Kasumi-1 (cell line): ENCODE measurements around the gene CCL5.
"Not testable (repeated sequence)": the region's sequence is repeated elsewhere in the genome, so short reads cannot be mapped to it uniquely, and the experiment has no call there.

Source experiments
- DNase-seq, 2 experiments: peaks; one replicate each; lab custom pipeline; 2025; lab: John Stamatoyannopoulos, UW

Gene CCL5

DNA sequence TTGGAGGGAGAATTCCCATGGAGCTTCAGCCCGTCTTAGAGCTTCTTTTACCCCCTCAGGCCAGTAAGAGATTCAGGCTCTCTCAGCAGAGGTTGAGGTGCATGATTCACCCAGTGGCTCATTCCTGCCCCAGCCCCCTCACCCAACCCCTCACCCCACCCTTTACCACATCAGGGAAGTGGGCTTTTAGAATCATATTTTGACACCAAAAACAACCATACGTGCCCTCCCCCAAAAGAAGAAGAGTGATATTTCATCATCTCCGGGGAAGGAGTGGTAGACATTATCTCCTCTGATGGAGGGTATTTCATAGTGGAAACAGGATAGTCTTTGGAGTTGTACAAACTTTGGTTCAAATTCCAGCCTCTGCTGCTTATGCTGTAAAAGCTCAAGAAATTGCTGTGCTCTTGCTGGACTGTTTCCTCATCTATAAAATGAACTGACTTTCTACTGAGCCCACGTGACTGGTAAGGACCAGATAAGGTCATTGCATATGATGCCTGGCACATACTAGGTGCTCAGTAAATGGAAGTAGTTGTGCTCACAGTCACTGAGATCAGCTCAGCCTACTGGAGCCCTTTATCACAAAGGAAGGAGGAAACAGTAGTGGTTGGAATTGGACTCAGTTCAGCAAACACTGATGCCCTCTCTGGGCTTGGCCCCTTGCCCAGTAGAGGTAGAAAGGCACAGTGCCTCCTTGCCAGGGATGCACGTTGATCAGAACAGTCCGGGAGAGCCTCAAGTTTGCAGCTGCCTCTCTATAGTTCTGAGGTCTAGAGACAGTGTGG, 18.3 kb upstream of the CCL5 start:
- peak; percentile 17 to 30 for DNase-seq

DNA sequence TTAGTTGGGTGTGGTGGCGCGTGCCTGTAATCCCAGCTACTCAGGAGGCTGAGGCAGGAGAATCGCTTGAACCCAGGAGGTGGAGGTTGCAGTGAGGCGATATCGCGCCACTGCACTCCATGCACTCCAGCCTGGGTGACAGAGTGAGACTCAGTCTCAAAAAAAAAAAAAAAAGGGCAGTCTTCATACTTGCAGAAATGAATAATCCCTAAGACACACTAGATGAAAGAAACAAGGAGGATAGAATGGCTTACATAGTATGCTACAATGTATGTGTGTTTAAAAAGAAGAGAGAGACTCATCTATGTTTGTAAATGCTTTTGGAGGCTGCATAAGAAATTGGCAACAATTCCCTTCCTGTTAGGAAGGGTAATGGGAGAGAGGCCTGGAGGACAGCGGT, 17.6 kb upstream of the CCL5 start:
- DNase-seq, result not testable (repeated sequence)

- peak; percentile 90 to 92 for DNase-seq
Measured at GRCh38 chr17:35895636-35896587, 15.8 kb upstream of the CCL5 start.

GRCh38 chr17:35894206-35894605, 14.0 kb upstream of the CCL5 start:
- DNase-seq, result no peak

- DNase-seq, result no peak
Measured at GRCh38 chr17:35893751-35894150, 13.6 kb upstream of the CCL5 start.

GRCh38 chr17:35892091-35893035, 12.2 kb upstream of the CCL5 start:
- no peak for DNase-seq

- DNase-seq, result no peak
Measured at GRCh38 chr17:35891269-35891668, 11.1 kb upstream of the CCL5 start.

DNA sequence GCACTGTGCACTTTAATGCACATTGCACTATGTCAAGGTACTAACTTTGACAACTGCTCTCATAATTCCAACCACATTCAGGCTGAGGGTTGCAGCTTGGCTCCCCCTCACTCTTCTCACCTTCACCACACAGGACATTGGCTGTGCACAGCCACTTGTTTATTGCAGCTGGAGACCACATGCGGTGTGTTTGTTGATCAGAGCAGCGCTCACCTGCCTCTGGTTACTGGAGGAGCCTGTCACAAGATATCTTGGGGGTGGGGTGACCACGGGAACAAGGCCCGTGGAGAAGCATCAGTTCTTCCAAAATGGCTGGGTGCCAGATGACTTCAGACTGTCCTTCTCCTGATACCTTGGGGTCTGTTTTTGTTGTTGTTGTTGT, 10.6 kb upstream of the CCL5 start:
- DNase-seq, result no peak

DNA sequence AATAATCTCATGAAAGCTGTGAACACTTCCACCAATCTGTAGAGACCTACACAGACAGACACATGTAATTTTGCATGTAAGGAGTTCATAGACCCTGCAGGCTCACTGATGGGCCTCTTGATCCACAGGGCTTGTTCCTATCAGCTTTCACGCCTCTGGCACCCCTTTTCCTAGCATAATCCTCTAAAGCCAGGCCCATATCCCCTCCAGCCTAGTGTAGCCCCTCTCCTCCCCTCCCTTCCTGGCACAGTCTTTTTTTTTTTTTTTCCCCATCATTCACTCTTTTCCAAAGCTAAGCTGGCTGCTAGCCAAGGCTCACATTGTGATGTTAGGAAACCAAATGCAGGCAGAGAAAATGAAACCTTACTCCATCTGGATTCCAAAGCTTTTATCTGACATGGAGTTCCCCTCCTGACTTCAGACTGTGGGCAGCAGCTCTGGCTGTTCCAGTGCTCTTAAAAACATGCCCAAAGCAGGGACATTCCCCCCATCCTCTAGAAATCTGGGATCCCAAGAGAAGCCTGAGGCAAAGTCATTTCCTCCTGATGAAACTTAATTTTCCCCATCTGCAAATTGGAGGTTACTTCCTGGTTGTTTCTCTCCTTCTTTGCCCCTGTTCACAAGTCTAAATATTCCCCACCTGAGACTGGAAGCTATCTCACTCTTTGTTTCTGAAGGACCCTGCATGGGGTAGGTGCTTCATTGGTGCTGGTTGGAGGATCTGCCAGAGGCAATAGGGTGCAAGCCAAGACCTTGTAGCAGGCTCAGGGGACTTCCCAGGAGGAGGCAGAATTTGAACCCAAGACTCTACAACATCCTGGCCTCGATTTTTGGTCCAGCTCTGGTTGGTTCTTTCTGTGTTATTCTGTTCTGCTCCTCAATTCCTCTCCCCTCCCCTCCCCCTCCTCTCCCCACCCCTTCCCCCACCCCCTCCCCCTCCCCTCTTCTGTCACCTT, 9.9 kb upstream of the CCL5 start:
- no peak for DNase-seq

DNA sequence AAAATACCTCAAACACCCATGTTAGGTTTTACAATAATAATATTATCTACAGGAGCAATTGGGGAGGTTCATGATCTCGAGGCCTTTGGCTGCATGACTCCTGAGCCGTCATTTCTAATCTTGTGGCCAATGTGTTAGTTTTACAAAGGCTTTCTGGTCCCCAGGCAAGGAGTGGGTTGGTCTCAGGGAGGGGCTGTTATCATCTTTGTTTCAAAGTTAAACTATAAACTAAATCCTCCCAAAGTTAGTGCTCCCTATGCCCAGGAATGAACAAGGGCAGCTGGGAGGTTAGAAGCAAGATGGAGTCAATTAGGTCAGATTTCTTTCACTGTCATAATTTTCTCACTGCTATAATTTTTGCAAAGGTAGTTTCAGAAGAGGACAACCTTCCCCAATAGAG, 9.1 kb upstream of the CCL5 start:
- DNase-seq, result no peak

- no peak for DNase-seq
Measured at GRCh38 chr17:35878361-35878760, 1.8 kb downstream of the CCL5 start.

DNA sequence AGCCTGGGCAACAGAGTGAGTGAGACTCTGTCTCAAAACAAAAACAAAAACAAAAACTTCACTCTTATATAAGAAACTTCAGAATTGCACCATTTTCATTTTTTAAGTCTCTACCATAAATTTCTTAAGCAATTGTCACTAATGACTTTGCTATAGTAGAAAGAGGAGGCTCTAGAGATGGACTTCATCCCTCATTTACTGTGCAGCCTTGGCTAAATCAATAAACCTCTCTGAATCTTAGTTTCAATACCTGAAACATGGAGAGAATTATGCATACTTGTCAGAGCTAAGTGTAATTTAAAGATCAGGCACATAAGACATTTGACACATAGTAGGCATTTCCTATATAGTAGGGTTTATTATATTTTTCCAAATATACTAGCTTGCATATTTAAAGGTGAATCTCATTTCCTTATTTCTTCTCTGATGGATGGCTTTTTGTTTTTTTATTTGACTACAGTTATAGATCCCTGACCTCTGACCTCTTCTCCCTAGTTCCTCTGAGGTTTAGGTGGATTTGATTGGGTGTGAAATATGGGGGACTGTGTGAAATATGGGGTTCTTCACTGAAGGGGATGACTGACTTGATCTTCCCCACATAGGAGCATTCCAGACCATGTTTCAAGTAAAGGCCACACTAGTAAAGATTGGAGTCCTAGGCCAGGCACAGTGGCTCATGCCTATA, 2.7 kb downstream of the CCL5 start:
- no peak for DNase-seq

GRCh38 chr17:35876534-35876933, 3.6 kb downstream of the CCL5 start:
- no peak for DNase-seq

DNA sequence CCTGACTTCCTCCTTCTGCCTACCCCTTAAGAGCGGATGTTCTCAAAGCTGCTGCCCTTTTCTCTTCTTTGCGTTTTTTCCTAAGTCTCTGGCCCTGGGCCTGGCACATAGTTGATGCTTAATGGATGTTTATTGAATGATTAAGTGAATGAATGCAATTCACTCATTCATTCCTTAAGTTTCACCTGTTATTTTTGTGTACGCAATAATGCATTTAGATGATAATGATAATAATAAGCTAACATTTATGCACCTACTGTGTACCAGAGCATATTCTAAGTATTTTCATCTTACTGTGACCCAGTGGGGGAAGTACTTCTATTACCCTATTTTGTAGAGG, 4.4 kb downstream of the CCL5 start:
- peak; percentile 60 to 64 for DNase-seq

GRCh38 chr17:35875072-35875799, 4.9 kb downstream of the CCL5 start:
- DNase-seq, result no peak

- DNase-seq, result no peak
Measured at GRCh38 chr17:35872196-35872980, 7.8 kb downstream of the CCL5 start.

DNA sequence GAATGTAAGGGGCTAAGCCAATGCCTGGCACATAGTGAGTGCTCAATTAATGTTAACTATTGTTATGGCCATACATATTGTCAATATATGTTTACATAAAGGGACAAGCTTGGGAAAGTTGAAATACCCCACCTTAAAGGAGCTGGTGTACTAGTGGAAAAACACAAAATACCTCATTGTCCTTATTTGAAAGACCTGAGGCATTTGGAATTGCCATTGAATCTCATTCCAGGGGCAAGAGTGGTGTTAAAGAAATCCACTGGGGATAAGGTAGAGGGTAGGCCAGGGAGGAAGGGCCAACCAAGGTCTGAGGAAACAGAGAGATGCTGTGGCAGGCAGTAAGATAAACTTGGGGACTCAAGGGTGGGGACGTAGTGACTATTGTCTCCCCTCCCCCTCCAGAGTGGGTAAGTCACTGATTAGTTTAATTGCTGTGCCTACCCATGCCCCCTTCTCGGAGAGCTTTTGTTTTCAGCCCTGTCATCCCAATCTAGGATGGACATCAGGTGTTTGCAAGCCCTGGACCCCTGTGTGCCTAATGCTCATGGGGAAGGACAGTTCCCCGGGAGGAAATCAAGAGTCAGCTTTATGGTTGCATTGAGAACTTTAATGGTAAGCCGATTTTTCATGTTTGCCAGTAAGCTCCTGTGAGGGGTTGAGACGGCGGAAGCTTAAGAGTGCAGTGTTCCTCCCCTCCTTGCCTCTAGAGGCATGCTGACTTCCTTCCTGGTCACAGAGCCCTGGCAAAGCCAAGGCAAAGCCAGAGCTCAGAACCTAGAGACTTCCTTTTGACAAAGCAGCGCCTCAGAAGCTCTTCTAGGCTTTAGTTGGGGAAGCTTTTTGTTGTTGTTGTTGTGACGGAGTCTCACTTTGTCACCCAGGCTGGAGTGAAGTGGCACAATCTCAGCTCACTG, 9.0 kb downstream of the CCL5 start:
- DNase-seq, result peak; percentile 89 to 90

- no peak for DNase-seq
Measured at GRCh38 chr17:35868737-35869136, 11.4 kb downstream of the CCL5 start, which contains the start of gene HEATR9. Gene HEATR9, minus strand, starts transcription at chr17:35868891. Its CDS starts 149 bp downstream, at chr17:35868742.
